Measurements from ENCODE around the gene FAM199X.
"Not testable (repeated sequence)": the region's sequence is repeated elsewhere in the genome, so short reads cannot be mapped to it uniquely, and the experiment has no call there.

The FAM199X gene

DNA sequence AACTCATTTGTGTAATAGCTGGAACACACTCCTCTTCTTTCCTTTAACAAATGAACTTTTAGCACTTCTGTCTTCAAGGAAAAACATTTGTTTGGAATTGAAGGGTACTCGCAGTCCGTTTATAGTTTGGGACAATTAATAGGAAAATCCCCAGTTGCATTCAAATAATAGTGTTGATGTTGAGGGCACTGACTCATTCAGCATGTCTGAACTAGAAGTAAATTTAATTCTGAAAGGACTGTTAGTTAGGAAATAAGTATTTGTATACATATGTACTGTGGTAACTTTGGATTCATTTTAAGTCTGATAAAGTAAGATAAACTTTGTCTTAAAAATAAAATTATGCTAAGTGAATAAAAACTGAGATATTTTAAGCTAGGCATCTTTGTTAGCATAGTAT is 27.2 kb downstream of the FAM199X start:
- DNase-seq: no peak

- DNase-seq: no peak
These were observed 28.8 kb downstream of the FAM199X start for GRCh38 chrX:104195013-104195412.

DNA sequence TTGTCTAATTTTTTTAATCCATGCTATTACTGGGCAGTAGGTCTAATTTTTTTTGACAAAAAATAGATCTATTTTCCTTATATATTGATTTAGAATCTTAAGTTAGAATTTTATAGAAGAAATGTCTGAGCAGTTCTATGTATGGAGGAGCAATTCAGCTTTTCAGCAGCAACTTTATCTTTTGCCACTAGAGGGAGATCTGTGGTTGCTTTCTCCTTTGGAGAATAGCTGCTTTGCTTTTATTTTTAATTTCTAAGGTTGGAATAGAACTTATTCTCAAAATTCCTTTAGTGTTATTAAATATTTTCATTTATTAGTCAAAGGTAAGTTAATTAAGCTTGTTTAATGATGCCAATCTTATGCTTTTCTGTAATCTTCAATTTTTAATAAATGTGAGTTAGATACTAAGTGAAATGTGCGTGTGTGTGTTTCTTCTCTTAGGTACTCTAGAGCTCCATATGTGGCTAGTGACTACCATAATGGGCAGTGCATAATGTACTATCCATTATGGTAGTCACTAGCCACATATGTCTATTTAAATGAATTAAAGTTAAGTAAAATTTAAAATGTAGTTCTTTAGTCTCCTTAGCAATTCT is 29.3 kb downstream of the FAM199X start:
- no peak for DNase-seq

GRCh38 chrX:104205548-104205947 is 39.3 kb downstream of the FAM199X start:
- DNase-seq: no peak

DNA sequence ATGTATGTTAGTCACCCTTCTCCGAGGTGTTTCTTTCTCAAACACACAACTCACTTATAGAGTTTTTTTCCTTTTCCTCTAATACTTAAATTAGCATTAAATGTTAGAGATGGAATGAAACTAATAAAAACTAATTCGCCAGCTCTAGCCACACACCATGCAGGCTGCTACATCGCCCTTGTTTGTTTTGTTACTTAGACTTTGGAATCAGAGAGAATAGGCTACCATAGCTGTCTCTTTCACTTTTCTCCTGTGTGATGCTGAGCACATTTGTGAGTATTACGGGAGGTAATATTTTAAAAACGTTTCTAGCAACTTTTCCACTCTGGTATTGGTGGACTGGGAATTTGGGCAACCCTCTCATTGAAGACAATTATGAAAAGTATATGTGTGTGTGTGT is 44.9 kb downstream of the FAM199X start:
- DNase-seq: no peak

DNA sequence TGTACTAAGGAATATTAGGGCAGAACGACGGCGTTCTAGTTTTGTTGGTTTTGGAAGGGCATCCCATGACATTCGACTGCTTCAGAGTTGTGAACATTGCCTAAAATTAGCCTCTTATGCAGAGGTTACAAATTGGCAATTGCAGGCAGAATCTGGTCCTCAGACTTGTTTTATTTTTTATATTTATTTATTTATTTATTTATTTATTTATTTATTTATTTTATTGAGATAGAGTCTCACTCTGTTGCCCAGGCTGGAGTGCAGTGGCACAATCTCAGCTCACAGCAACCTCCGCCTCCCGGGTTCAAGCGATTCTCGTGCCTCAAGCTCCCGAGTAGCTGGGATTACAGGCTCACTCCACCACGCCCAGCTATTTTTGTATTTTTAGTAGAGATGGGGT is 63.8 kb downstream of the FAM199X start:
- DNase-seq: not testable (repeated sequence)
